Esophagus mucosa (tissue), 1 donor: Measurements from ENCODE around the gene ZBTB7C. TPM values are rescaled to one million over a fixed set of nuclear protein-coding genes. Genes with fewer than 3 reads are reported as not detected.

ENCODE experiments used
- ATAC-seq: fragments of 200-7000 bp; cut with Tn5 transposase; one replicate; pipeline ENCODE4 v1.9.1; 2020
- total RNA-seq: library from RNA; stranded (reverse); gene quantifications from one replicate; pipeline ENCODE4 v1.2.4, GENCODE V29; 2023
- donor health status: DM: yes; HTN: yes; CAD: no.

Gene ZBTB7C
- total RNA-seq, 1 donor from 2014 or later, result 28.8 TPM

GRCh38 chr18:48321536-48321935, 87.6 kb downstream of the ZBTB7C start:
- no peak for ATAC-seq

- ATAC-seq, result no peak
These were observed 88.1 kb downstream of the ZBTB7C start for GRCh38 chr18:48321121-48321520.

- no peak for ATAC-seq
These were observed 88.6 kb downstream of the ZBTB7C start for GRCh38 chr18:48320639-48320945.

GRCh38 chr18:48319801-48320638, 89.2 kb downstream of the ZBTB7C start:
- ATAC-seq, result no peak

- peak; percentile 6 for ATAC-seq
These were observed 90.7 kb downstream of the ZBTB7C start for GRCh38 chr18:48318436-48318835.

DNA sequence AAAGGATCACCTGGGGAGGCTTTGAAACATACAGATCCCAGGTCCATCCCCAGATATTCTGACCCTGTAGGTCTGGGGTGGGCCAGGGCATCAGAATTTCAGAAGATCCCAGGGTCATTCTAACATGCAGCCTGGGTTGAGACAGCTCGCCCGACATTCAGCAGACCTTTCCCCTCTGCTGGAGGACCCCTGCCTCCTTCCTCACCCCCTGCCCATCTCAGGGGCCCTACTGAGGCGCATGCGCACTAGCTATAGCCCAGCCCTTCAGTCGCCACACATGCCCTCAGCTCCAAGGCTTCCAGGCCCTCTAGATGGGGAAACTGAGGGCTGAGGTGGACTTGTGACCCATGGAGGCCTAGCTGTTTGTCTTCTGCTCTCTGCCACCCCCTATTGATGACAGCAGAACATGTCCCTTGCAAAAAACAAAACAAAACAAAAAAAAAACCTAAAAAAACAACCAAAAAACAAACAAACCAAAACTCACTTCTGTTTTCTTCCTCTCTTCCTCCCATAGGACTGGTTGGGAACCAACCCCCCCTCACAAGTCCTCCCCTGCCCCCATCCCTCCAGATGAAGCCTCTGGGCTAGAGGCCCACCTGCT, 91.3 kb downstream of the ZBTB7C start:
- no peak for ATAC-seq

- no peak for ATAC-seq
These were observed 93.0 kb downstream of the ZBTB7C start for GRCh38 chr18:48316177-48316576.

DNA sequence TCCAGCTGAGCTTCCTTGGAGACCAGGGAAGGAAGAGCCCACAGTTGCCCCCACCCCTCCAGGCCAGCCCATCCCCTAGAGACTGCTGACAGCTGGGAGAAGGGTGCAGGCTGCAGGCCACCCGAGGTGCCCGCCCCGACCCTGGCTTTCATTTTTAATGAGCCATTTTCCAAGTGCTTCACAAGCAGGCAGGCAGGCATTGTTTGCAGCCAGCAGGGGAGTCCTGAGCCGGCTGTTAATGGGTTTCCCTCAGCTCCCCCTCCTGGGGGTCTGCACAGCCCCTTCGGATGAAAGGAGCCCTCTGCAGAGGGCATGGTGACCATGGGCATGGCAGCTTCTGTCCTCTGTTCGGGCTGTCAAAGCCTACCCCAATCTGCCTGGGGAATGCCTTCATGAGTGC, 94.5 kb downstream of the ZBTB7C start:
- ATAC-seq, result no peak

- ATAC-seq, result no peak
These were observed 95.4 kb downstream of the ZBTB7C start for GRCh38 chr18:48313792-48314191.

- peak; percentile 62 for ATAC-seq
These were observed 97.1 kb downstream of the ZBTB7C start for GRCh38 chr18:48312066-48312465.

DNA sequence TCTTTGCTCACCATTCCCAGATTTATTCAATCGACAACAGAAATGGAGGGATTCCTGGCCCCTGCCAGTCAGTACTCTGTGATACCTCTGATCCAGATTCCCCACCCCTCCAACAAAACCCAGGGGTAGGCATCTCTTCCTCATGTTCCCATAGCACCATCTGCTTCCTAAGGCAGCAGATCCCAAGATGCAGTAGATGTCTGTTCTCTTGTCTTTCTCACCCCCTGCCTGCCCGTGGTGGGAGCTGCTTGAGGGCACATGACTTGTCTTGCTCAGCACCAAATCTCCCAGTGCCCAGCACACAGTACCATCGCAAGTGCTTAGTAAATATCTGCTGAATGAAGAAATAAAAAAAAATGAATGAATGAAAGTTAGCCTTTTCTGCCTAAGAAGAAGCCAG, 98.2 kb downstream of the ZBTB7C start:
- no peak for ATAC-seq

- no peak for ATAC-seq
These were observed 98.8 kb downstream of the ZBTB7C start for GRCh38 chr18:48310353-48310752.

DNA sequence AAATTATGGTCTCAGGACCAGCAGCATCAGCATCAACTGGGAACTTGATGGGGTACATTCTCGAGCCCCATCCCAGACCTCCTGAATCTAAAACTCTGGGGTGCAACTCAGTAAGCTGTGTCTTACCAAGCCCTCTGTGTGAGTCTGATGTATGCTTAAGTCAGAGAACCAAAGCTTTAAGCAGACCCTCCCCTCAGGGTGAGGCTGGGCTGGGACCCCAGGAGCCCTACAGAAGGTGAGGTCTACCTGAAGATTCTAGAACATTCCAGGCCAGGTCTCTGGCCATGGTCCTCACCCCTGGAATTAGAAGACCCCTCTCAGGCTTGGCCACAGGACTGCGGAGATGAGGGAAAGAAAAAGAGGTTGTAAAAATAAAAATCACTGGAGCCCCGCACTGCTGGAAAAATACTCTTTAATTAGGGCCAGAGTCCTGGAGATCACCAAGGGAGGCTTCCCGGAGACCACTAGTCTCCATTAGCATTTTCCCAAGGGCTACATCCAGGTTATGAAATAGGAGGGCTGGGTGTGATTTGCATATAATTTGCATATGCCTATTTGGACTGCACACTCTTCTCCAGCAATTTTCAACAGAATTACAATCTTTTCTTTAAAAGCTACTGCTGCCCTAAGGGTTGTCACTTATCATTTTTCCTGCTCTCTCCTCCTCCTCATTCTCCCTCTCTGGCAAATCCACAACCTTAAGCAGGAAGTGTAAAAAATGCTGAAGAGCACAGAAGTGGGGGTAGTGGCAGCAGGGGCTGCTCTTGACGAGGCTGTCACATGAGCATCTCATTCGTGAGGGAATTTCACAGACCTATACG, 100.2 kb downstream of the ZBTB7C start:
- ATAC-seq, result no peak

GRCh38 chr18:48308027-48308635, 101.1 kb downstream of the ZBTB7C start:
- ATAC-seq, result peak; percentile 93

- peak; percentile 76 for ATAC-seq
These were observed 102.3 kb downstream of the ZBTB7C start for GRCh38 chr18:48306838-48307237.

GRCh38 chr18:48304906-48305693, 104.1 kb downstream of the ZBTB7C start:
- no peak for ATAC-seq

GRCh38 chr18:48303883-48304282, 105.3 kb downstream of the ZBTB7C start:
- no peak for ATAC-seq

DNA sequence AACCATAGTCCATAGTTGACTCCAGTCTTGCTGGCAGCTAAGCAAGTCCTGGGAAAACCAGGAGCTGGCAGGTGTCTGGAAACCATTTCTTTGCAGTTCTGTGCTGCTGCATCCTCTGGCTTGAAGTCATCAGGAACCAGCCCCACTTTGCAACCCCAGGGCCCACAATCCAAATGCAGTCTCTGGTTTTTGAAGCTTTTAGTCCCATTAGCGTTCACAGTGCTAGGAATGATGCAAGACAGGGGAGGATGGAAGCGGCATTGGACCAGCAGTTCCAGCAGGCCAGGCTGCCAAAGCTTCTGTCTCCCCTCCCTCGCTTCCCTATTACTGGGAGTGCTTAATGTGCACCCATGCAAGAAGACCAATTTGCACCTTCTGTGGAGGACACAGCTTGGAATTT, 106.4 kb downstream of the ZBTB7C start:
- ATAC-seq, result no peak

DNA sequence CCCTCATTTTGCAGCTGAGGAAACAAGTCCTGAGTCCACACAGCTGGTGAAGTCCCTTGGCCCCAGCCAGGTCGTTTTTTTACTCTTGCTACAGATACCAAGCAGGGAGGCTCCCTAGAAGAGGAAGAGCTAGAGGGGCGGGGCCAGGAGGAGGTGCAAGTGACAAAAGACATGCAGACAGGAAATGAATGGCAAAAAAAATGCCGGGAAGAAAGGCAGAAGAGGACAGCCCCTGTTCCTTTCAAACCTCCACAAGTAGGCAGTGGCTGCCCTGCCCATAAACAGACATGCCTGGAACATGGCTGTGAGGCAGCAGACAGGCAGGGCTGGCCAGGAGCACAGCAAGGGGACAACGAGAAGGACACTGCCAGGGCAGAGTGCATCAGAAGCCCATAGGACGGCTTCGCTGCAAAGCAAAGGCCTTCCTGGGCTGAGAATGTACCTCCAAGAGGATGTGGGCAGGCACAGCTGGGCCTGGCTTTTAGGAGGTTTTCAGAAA, 108.7 kb downstream of the ZBTB7C start:
- ATAC-seq, result peak; percentile 53

GRCh38 chr18:48297139-48297538, 112.0 kb downstream of the ZBTB7C start:
- ATAC-seq, result no peak

GRCh38 chr18:48296581-48296980, 112.6 kb downstream of the ZBTB7C start:
- no peak for ATAC-seq
